ENCODE data around the gene ATP5PF.

DNA sequence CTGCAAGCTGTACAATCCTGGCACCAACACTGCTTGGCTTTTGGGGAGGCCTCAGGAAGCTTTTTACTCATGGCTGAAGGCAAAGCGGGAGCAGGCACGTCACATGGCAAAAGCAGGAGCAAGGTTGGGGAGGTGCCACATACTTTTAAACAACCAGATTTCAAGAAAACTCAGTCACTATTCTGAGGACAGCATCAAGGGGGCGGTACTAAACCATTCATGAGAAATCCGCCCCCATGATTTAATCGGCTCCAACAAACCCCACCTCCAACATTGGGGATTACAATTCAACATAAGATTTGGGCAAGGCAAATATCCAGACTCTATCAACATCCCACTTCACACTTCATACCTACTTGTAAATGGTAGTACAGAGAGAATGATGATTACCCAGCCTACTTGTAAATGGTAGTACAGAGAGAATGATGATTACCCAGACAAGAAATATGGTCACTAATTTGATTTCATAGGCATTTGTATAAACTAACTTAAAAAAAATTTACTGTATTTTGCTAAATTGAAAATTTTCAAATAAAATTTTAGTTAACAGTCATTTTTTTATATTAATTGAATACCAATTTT is 24.9 kb downstream of the ATP5PF start:
- TF ChIP-seq, protein P1, sequence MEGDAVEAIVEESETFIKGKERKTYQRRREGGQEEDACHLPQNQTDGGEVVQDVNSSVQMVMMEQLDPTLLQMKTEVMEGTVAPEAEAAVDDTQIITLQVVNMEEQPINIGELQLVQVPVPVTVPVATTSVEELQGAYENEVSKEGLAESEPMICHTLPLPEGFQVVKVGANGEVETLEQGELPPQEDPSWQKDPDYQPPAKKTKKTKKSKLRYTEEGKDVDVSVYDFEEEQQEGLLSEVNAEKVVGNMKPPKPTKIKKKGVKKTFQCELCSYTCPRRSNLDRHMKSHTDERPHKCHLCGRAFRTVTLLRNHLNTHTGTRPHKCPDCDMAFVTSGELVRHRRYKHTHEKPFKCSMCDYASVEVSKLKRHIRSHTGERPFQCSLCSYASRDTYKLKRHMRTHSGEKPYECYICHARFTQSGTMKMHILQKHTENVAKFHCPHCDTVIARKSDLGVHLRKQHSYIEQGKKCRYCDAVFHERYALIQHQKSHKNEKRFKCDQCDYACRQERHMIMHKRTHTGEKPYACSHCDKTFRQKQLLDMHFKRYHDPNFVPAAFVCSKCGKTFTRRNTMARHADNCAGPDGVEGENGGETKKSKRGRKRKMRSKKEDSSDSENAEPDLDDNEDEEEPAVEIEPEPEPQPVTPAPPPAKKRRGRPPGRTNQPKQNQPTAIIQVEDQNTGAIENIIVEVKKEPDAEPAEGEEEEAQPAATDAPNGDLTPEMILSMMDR (IDR thresholded peaks at IDR 0.05), result no peak
- no peak for TF ChIP-seq POLR2A (IDR thresholded peaks at IDR 0.05)
